Neutrophil (primary cell): ENCODE results near the gene MMGT1.

Experiments
- H3K27ac ChIP-seq: fragments of 200-600 bp; sonication (generic); 2 replicates; pipeline ENCODE4 v1.5.1; 2016; ENCODE audit warnings: mild to moderate bottlenecking, moderate library complexity
- H3K27me3 ChIP-seq: fragments of 200-600 bp; sonication (generic); 2 replicates; pipeline ENCODE4 v1.6.0; 2016; ENCODE audit warnings: mild to moderate bottlenecking
- H3K36me3 ChIP-seq: fragments of 200-600 bp; sonication (generic); 2 replicates; pipeline ENCODE4 v1.5.1; 2017
- H3K4me1 ChIP-seq, 2 experiments: fragments of 200-600 bp in 1 of 2; sonication (generic) in 1 of 2; 1 replicate in 1 of 2; 2 replicates in 1 of 2; pipeline versions ENCODE4 v1.5.1 to v1.6.1; 2013 to 2016; ENCODE audit warnings: low read depth in 1 of 2, low read length in 1 of 2, mild to moderate bottlenecking in 1 of 2, moderate library complexity in 1 of 2; ENCODE audit not compliant: control insufficient read depth in 1 of 2, insufficient read depth in 1 of 2
- H3K4me3 ChIP-seq, 2 experiments: fragments of 200-600 bp in 1 of 2; sonication (generic) in 1 of 2; 1 replicate in 1 of 2; 2 replicates in 1 of 2; pipeline ENCODE4 v1.5.1; 2013 to 2016; ENCODE audit warnings: low read depth in 1 of 2, low read length in 1 of 2, mild to moderate bottlenecking in 1 of 2, moderate library complexity in 1 of 2
- H3K9me3 ChIP-seq: fragments of 200-600 bp; sonication (generic); 2 replicates; pipeline ENCODE4 v1.5.1; 2016
- CTCF ChIP-seq: fragments of 200-600 bp; sonication (generic); IDR thresholded peaks from 2 replicates; pipeline ENCODE4 v1.5.1; 2016; ENCODE audit warnings: antibody characterized with exemption

MMGT1 gene

GRCh38 chrX:136015016-136015415 lies 41.2 kb upstream of the MMGT1 start:
- no peak for TF ChIP-seq CTCF

GRCh38 chrX:135988245-135988644 lies 14.5 kb upstream of the MMGT1 start:
- Histone ChIP-seq H3K36me3 (no peaks in the 10 kb centered on the region), H3K27ac (no peak overlapping the region), H3K9me3 (no peaks in the 10 kb centered on the region), H3K4me3 (no peak overlapping the region), H3K27me3 (no peaks in the 10 kb centered on the region), H3K4me1 (peaks cover 11 to 29% of the 10 kb centered on the region in 2 experiments)
- no peak for TF ChIP-seq CTCF

More at GRCh38 chrX:136015016-136015415, 41.2 kb upstream of the MMGT1 start:
- Histone ChIP-seq H3K36me3 (peaks cover 51% of the 10 kb centered on the region), H3K27me3 (no peaks in the 10 kb centered on the region), H3K9me3 (no peaks in the 10 kb centered on the region), H3K4me3 (no peak overlapping the region), H3K27ac (no peak overlapping the region), H3K4me1 (no peaks in the 10 kb centered on the region)

- Histone ChIP-seq H3K27me3 (no peaks in the 10 kb centered on the region), H3K9me3 (no peaks in the 10 kb centered on the region), H3K4me3 (peak overlapping the region; percentile 69 to 70), H3K36me3 (no peaks in the 10 kb centered on the region), H3K4me1 (peaks cover 34 to 51% of the 10 kb centered on the region in 2 experiments), H3K27ac (peak overlapping the region; percentile 67)
- TF ChIP-seq CTCF, result no peak
Observed at GRCh38 chrX:135985973-135986310, 12.2 kb upstream of the MMGT1 start.

- no peaks in the 10 kb centered on the region for H3K36me3 ChIP-seq
- peak within 1 kb of the TSS; percentile 69 to 70 for H3K4me3 ChIP-seq
- TF ChIP-seq CTCF, result no peak
- no peaks in the 10 kb centered on the region for H3K27me3 ChIP-seq
- H3K9me3 ChIP-seq, result no peaks in the 10 kb centered on the region
- peaks cover 35 to 53% of the 10 kb centered on the region in 2 experiments for H3K4me1 ChIP-seq
- peak within 1 kb of the TSS; percentile 67 for H3K27ac ChIP-seq
Observed at GRCh38 chrX:135985157-135985972, 11.6 kb upstream of the MMGT1 start, which contains the start of gene SLC9A6. Gene SLC9A6, plus strand, starts transcription at chrX:135985435. Its CDS starts 224 bp downstream, at chrX:135985659.

- Histone ChIP-seq H3K4me1 (peaks cover 35 to 53% of the 10 kb centered on the region in 2 experiments), H3K27me3 (no peaks in the 10 kb centered on the region), H3K9me3 (no peaks in the 10 kb centered on the region), H3K4me3 (peak overlapping the region; percentile 69 to 70), H3K36me3 (no peaks in the 10 kb centered on the region), H3K27ac (peak overlapping the region; percentile 67)
- no peak for TF ChIP-seq CTCF
Observed at GRCh38 chrX:135984791-135985156, 11.0 kb upstream of the MMGT1 start.
